H9 (cell line): ENCODE data around the gene PDZD2. TPM values are rescaled to one million over a fixed set of nuclear protein-coding genes. Genes with fewer than 3 reads are reported as not detected.

Source experiments
- DNase-seq: peaks from one replicate; pipeline ENCODE4 v3.0.0-alpha.2; 2017
- H2AFZ ChIP-seq: one replicate; pipeline ENCODE4 v1.6.1; 2013; ENCODE audit warnings: mild to moderate bottlenecking, low read length, control low read depth, moderate library complexity
- H2AK5ac ChIP-seq: 2 replicates; pipeline ENCODE4 v1.6.1; 2013; ENCODE audit warnings: low read length, control low read depth, mixed read lengths; ENCODE audit not compliant: insufficient read length
- H2BK120ac ChIP-seq: one replicate; pipeline ENCODE4 v1.6.1; 2013; ENCODE audit warnings: low read depth, mild to moderate bottlenecking, low read length, control low read depth, inconsistent platforms; ENCODE audit not compliant: poor library complexity, severe bottlenecking
- H2BK12ac ChIP-seq: 2 replicates; pipeline ENCODE4 v1.6.1; 2013; ENCODE audit warnings: low read length, control low read depth, mixed read lengths, low read depth; ENCODE audit not compliant: insufficient read length
- H2BK15ac ChIP-seq: 2 replicates; pipeline ENCODE4 v1.6.1; 2013; ENCODE audit warnings: low read depth, low read length, control low read depth
- H2BK20ac ChIP-seq: one replicate; pipeline ENCODE4 v1.6.1; 2013; ENCODE audit warnings: low read depth, mild to moderate bottlenecking, low read length, control low read depth, inconsistent platforms; ENCODE audit not compliant: poor library complexity, severe bottlenecking
- H2BK5ac ChIP-seq: 2 replicates; pipeline ENCODE4 v1.6.1; 2013; ENCODE audit warnings: low read length, control low read depth, mixed read lengths; ENCODE audit not compliant: insufficient read length
- H3K14ac ChIP-seq: 2 replicates; pipeline ENCODE4 v1.6.1; 2013; ENCODE audit warnings: low read length, control low read depth; ENCODE audit not compliant: insufficient read depth
- H3K18ac ChIP-seq: 2 replicates; pipeline ENCODE4 v1.6.1; 2013; ENCODE audit warnings: low read depth, mild to moderate bottlenecking, mixed read lengths, low read length, control low read depth; ENCODE audit not compliant: insufficient read length
- H3K23ac ChIP-seq: 2 replicates; pipeline ENCODE4 v1.6.1; 2013; ENCODE audit warnings: low read length, control low read depth, mixed read lengths, low read depth; ENCODE audit not compliant: insufficient read length
- H3K23me2 ChIP-seq: 2 replicates; pipeline ENCODE4 v1.6.1; 2013; ENCODE audit warnings: low read depth, mild to moderate bottlenecking, mixed read lengths, low read length, control low read depth; ENCODE audit not compliant: insufficient read length, poor library complexity, severe bottlenecking
- H3K27ac ChIP-seq: 2 replicates; pipeline ENCODE4 v1.5.1; 2013; ENCODE audit warnings: low read length, control low read depth, mixed read lengths, low read depth; ENCODE audit not compliant: insufficient read length
- H3K27me3 ChIP-seq: 2 replicates; pipeline ENCODE4 v1.6.1; 2013; ENCODE audit warnings: low read length, control low read depth, inconsistent platforms; ENCODE audit not compliant: insufficient read depth
- H3K4ac ChIP-seq: 2 replicates; pipeline ENCODE4 v1.6.1; 2013; ENCODE audit warnings: low read depth, mild to moderate bottlenecking, control low read depth, inconsistent platforms, low read length, moderate library complexity
- H3K4me1 ChIP-seq: 2 replicates; pipeline ENCODE4 v1.6.1; 2013; ENCODE audit warnings: low read length, control low read depth, inconsistent platforms; ENCODE audit not compliant: insufficient read depth
- H3K4me2 ChIP-seq: 2 replicates; pipeline ENCODE4 v1.6.1; 2013; ENCODE audit warnings: low read length, control low read depth, mixed read lengths; ENCODE audit not compliant: insufficient read length, insufficient read depth
- H3K56ac ChIP-seq: 2 replicates; pipeline ENCODE4 v1.6.1; 2013; ENCODE audit warnings: low read depth, mild to moderate bottlenecking, mixed read lengths, low read length, control low read depth; ENCODE audit not compliant: insufficient read length
- H3K79me1 ChIP-seq: 2 replicates; pipeline ENCODE4 v1.6.1; 2013; ENCODE audit warnings: low read depth, mild to moderate bottlenecking, moderate library complexity, low read length, control low read depth, inconsistent platforms; ENCODE audit not compliant: insufficient read depth, poor library complexity, severe bottlenecking
- H3K79me2 ChIP-seq: 2 replicates; pipeline ENCODE4 v1.6.1; 2013; ENCODE audit warnings: low read length, control low read depth, inconsistent platforms; ENCODE audit not compliant: insufficient read depth
- H3K9ac ChIP-seq: 2 replicates; pipeline ENCODE4 v1.6.1; 2013; ENCODE audit warnings: low read length, control low read depth, mixed read lengths; ENCODE audit not compliant: insufficient read length; ENCODE audit errors: extremely low read depth
- H3K9me3 ChIP-seq: one replicate; pipeline ENCODE4 v1.6.1; 2013; ENCODE audit warnings: low read depth, low read length, inconsistent platforms; ENCODE audit not compliant: control insufficient read depth
- H3T11ph ChIP-seq: one replicate; pipeline ENCODE4 v1.6.1; 2013; ENCODE audit warnings: mild to moderate bottlenecking, low read length, control low read depth, inconsistent platforms
- H4K20me1 ChIP-seq: one replicate; pipeline ENCODE4 v1.6.1; 2013; ENCODE audit not compliant: control insufficient read depth, insufficient read length, insufficient read depth
- H4K5ac ChIP-seq: 2 replicates; pipeline ENCODE4 v1.6.1; 2013; ENCODE audit warnings: low read depth, mild to moderate bottlenecking, mixed read lengths, low read length, control low read depth; ENCODE audit not compliant: insufficient read length
- H4K8ac ChIP-seq: replicated peaks from 2 replicates; pipeline ENCODE4 v1.6.1; 2013; ENCODE audit warnings: low read length, control low read depth, mixed read lengths, low read depth; ENCODE audit not compliant: insufficient read length
- H4K91ac ChIP-seq: 2 replicates; pipeline ENCODE4 v1.6.1; 2013; ENCODE audit warnings: low read depth, mild to moderate bottlenecking, moderate library complexity, mixed read lengths, low read length, control low read depth; ENCODE audit not compliant: insufficient read length
- H3K27ac Mint-ChIP-seq, 3 experiments: 2 replicates in 2 of 3; 3 replicates in 1 of 3; pipeline ENCODE4 v1.8.0; 2020 to 2021; ENCODE audit warnings: mixed read lengths in 3 of 3, mild to moderate bottlenecking in 1 of 3, moderate library complexity in 1 of 3
- H3K27me3 Mint-ChIP-seq: 2 replicates; pipeline ENCODE4 v1.8.0; 2021; ENCODE audit warnings: low read depth, mild to moderate bottlenecking, moderate library complexity, mixed read lengths
- H3K36me3 Mint-ChIP-seq, 3 experiments: 2 replicates in 2 of 3; 3 replicates in 1 of 3; pipeline ENCODE4 v1.8.0; 2020 to 2021; ENCODE audit warnings: low read depth in 3 of 3, mixed read lengths in 3 of 3; ENCODE audit not compliant: insufficient read depth in 1 of 3
- H3K4me1 Mint-ChIP-seq, 2 experiments: 2 replicates each; pipeline ENCODE4 v1.8.0; 2020; ENCODE audit warnings: mixed read lengths in 2 of 2
- H3K4me3 Mint-ChIP-seq, 2 experiments: 2 replicates in 1 of 2; 3 replicates in 1 of 2; pipeline ENCODE4 v1.8.0; 2020 to 2021; ENCODE audit warnings: mild to moderate bottlenecking in 2 of 2, mixed read lengths in 2 of 2, moderate library complexity in 1 of 2
- H3K9me3 Mint-ChIP-seq, 2 experiments: 2 replicates in 1 of 2; 3 replicates in 1 of 2; pipeline ENCODE4 v1.8.0; 2020; ENCODE audit warnings: mild to moderate bottlenecking in 2 of 2, mixed read lengths in 2 of 2, moderate library complexity in 1 of 2
- whole genome bisulfite sequencing: extraction: QIAGEN DNeasy Blood & Tissue Kit; methylation state at CpG from one replicate; pipeline ENCODE4 v1.1.7; 2013; ENCODE audit warnings: missing lambda C conversion rate, low lambda C conversion rate, mixed read lengths; ENCODE audit not compliant: insufficient read length; ENCODE audit errors: extremely low coverage; 5-methylcytosine and 5-hydroxymethylcytosine counted together
- total RNA-seq: library from RNA; stranded (reverse); gene quantifications from 2 replicates; pipeline ENCODE4 v1.2.1, GENCODE V29; 2021
- TF ChIP-seq, protein P1 (sequence below): fragments of 200-600 bp; sonication (generic); conservative IDR thresholded peaks from 3 replicates; pipeline ENCODE4 v1.8.0; 2021; ENCODE audit warnings: antibody characterized with exemption, mild to moderate bottlenecking

PDZD2 gene
- total RNA-seq, 1 experiment from 2014 or later = 9.9 TPM

DNA sequence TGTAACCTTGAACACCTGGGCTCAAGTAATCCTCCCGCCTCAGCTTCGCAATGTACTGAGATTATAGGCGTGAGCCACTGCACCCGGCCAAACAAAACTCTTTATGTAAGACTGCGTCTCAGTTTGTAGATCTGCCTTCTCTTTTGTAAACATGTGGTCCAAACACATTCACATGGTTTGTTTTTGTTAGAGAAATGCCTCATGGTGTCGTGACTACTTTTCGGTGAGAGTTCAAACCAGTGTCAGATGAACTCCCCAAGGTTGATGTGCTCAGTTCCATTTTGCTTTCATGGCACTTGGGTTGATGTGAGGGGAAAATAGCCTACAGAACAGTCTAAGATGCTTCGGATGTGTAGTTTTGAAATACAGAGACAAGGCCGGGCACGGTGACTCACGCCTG is 303.6 kb downstream of the PDZD2 start:
- Histone ChIP-seq H3K4me2 (no peak overlapping the region), H2BK20ac (no peak overlapping the region), H2BK5ac (no peak overlapping the region), H3K14ac (no peak overlapping the region), H3K9me3 (no peaks in the 10 kb centered on the region), H2BK12ac (no peak overlapping the region), H2AK5ac (no peak overlapping the region), H2AFZ (no peak overlapping the region), H3K23me2 (no peaks in the 10 kb centered on the region), H4K91ac (no peak overlapping the region), H2BK120ac (no peak overlapping the region), H3K27me3 (no peaks in the 10 kb centered on the region), H3K23ac (no peak overlapping the region), H4K8ac (no peak overlapping the region), H3K4ac (no peak overlapping the region), H3K9ac (no peak overlapping the region), H4K20me1 (no peaks in the 10 kb centered on the region), H3T11ph (no peak overlapping the region), H3K79me1 (no peaks in the 10 kb centered on the region), H3K79me2 (no peaks in the 10 kb centered on the region), H3K56ac (no peak overlapping the region), H2BK15ac (no peak overlapping the region), H3K4me1 (no peaks in the 10 kb centered on the region), H3K27ac (no peak overlapping the region), H4K5ac (no peak overlapping the region), H3K18ac (no peak overlapping the region)
- TF ChIP-seq, protein P1, sequence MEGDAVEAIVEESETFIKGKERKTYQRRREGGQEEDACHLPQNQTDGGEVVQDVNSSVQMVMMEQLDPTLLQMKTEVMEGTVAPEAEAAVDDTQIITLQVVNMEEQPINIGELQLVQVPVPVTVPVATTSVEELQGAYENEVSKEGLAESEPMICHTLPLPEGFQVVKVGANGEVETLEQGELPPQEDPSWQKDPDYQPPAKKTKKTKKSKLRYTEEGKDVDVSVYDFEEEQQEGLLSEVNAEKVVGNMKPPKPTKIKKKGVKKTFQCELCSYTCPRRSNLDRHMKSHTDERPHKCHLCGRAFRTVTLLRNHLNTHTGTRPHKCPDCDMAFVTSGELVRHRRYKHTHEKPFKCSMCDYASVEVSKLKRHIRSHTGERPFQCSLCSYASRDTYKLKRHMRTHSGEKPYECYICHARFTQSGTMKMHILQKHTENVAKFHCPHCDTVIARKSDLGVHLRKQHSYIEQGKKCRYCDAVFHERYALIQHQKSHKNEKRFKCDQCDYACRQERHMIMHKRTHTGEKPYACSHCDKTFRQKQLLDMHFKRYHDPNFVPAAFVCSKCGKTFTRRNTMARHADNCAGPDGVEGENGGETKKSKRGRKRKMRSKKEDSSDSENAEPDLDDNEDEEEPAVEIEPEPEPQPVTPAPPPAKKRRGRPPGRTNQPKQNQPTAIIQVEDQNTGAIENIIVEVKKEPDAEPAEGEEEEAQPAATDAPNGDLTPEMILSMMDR = no peak
- H3K9me3 Mint-ChIP-seq = peaks cover 0 to 2% of the 10 kb centered on the region in 2 experiments; a peak in 2 of 5 replicates
- H3K27me3 Mint-ChIP-seq = no peaks in the 10 kb centered on the region
- WGBS = no CpG with 5 or more reads among the region's 11 CpGs
- H3K4me1 Mint-ChIP-seq = peaks cover 0 to 2% of the 10 kb centered on the region in 2 experiments; a peak in 1 of 4 replicates
- no peak overlapping the region for H3K27ac Mint-ChIP-seq
- peaks cover 0 to 3% (median 0%) of the 10 kb centered on the region in 3 experiments; a peak in 1 of 7 replicates for H3K36me3 Mint-ChIP-seq
- no peak overlapping the region for H3K4me3 Mint-ChIP-seq
- DNase-seq = no peak
